Measurements from ENCODE around the gene GRK1. TPM values are rescaled to one million over a fixed set of nuclear protein-coding genes. Genes with fewer than 3 reads are reported as not detected.
"Not testable (repeated sequence)": the region's sequence is repeated elsewhere in the genome, so short reads cannot be mapped to it uniquely, and the experiment has no call there.

Gene GRK1
- total RNA-seq, 4 donors from 2014 or later = not detected

- Histone ChIP-seq H3K27me3 (no peaks in the 10 kb centered on the region), H3K36me3 (no peaks in the 10 kb centered on the region), H3K9me3 (no peaks in the 10 kb centered on the region), H3K27ac (no peak overlapping the region), H3K4me1 (peaks cover 11% of the 10 kb centered on the region), H3K4me3 (peak overlapping the region; percentile 50)
- TF ChIP-seq POLR2A (IDR thresholded peaks at IDR 0.05) = no peak
- TF ChIP-seq, protein P1, sequence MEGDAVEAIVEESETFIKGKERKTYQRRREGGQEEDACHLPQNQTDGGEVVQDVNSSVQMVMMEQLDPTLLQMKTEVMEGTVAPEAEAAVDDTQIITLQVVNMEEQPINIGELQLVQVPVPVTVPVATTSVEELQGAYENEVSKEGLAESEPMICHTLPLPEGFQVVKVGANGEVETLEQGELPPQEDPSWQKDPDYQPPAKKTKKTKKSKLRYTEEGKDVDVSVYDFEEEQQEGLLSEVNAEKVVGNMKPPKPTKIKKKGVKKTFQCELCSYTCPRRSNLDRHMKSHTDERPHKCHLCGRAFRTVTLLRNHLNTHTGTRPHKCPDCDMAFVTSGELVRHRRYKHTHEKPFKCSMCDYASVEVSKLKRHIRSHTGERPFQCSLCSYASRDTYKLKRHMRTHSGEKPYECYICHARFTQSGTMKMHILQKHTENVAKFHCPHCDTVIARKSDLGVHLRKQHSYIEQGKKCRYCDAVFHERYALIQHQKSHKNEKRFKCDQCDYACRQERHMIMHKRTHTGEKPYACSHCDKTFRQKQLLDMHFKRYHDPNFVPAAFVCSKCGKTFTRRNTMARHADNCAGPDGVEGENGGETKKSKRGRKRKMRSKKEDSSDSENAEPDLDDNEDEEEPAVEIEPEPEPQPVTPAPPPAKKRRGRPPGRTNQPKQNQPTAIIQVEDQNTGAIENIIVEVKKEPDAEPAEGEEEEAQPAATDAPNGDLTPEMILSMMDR (IDR thresholded peaks at IDR 0.05) = no peak
- no peak for TF ChIP-seq POLR2AphosphoS5 (IDR thresholded peaks at IDR 0.05)
- no peak for TF ChIP-seq EP300 (IDR thresholded peaks at IDR 0.05)
- 76% methylated on average over 18 of the region's 30 CpGs for WGBS
- peak in 1 of 2 donors; percentile 61 for DNase-seq (ENCODE audit: low spot score in 2 of 2)
Observed at GRCh38 chr13:113724016-113724758, 57.2 kb downstream of the GRK1 start.

DNA sequence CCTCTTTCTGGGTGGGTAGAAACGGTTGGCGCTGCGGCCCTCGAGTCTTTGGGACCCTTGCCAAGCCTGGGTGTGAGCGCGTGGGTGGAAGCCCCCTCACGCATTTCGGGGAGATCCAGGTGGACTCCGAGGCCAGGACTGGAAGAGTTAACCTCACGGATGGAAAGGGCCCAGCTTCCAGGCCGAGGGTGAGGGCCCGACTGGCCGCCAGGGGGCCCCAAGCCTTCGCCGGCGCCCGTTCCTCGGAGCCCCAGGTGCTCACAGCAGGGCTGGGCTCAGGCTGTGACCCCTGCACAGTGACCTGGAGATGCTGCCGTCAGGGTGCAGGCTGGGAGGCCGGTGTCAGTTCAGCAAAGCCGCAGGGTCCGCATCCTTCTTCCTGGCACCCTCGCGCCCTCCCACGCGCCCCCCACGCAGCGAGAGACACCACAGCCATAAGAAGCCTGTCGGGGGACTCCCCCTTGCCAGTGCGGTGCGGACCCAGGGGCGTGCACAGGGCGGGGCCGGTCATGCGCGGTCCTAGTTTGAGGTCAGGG, 57.8 kb downstream of the GRK1 start:
- peaks cover 18% of the 10 kb centered on the region for H3K4me1 ChIP-seq

GRCh38 chr13:113725329-113726105, 58.5 kb downstream of the GRK1 start:
- not testable (repeated sequence) for DNase-seq (ENCODE audit: low spot score in 2 of 2); H3K27ac ChIP-seq; H3K36me3 ChIP-seq; H3K9me3 ChIP-seq
- Histone ChIP-seq H3K27me3 (peaks cover 13% of the 10 kb centered on the region), H3K4me1 (peaks cover 19% of the 10 kb centered on the region), H3K4me3 (peak overlapping the region; percentile 50)
- WGBS = no CpG with 5 or more reads among the region's 75 CpGs

More for the DNA sequence above, 57.8 kb downstream of the GRK1 start:
- H3K9me3 ChIP-seq = no peaks in the 10 kb centered on the region
- WGBS = 7% methylated on average over 6 of the region's 36 CpGs
- TF ChIP-seq POLR2A (IDR thresholded peaks at IDR 0.05) = no peak
- TF ChIP-seq, protein P1 (IDR thresholded peaks at IDR 0.05) = peak; percentile 40 to 78
- peak overlapping the region; percentile 50 for H3K4me3 ChIP-seq
- H3K27ac ChIP-seq = no peak overlapping the region
- peak in 1 of 2 donors; percentile 85 for DNase-seq (ENCODE audit: low spot score in 2 of 2)
- peaks cover 6% of the 10 kb centered on the region for H3K27me3 ChIP-seq
- H3K36me3 ChIP-seq = no peaks in the 10 kb centered on the region

DNA sequence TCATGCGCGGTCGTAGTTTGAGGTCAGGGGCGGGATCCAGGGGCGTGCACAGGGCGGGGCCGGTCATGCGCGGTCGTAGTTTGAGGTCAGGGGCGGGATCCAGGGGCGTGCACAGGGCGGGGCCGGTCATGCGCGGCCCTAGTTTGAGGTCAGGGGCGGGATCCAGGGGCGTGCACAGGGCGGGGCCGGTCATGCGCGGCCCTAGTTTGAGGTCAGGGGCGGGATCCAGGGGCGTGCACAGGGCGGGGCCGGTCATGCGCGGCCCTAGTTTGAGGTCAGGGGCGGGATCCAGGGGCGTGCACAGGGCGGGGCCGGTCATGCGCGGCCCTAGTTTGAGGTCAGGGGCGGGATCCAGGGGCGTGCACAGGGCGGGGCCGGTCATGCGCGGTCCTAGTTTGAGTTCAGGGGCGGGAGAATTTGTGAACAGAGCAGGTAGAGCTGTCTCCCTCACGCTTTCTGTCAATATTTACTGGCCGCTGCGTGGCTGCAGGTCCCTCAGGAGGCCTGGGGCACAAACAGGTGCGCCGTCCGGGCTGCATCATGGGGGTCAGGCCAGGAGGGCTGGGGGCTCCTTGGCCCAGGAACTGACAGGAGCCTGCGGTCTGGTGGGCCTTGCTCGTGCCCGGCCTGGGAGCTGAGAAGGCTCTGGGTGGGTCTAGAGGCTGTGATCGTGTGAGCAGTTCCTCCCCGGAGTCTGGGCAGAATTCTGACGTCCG, 59.2 kb downstream of the GRK1 start:
- H3K36me3 ChIP-seq, H3K9me3 ChIP-seq: not testable (repeated sequence)
- H3K27me3 ChIP-seq = peaks cover 20% of the 10 kb centered on the region
- H3K4me1 ChIP-seq = peaks cover 19% of the 10 kb centered on the region
- DNase-seq (ENCODE audit: low spot score in 2 of 2) = peak in 1 of 2 donors; percentile 64
- WGBS = 37% methylated on average over 12 of the region's 54 CpGs
- H3K27ac ChIP-seq = peak overlapping the region; percentile 24
- H3K4me3 ChIP-seq = peak overlapping the region; percentile 24

DNA sequence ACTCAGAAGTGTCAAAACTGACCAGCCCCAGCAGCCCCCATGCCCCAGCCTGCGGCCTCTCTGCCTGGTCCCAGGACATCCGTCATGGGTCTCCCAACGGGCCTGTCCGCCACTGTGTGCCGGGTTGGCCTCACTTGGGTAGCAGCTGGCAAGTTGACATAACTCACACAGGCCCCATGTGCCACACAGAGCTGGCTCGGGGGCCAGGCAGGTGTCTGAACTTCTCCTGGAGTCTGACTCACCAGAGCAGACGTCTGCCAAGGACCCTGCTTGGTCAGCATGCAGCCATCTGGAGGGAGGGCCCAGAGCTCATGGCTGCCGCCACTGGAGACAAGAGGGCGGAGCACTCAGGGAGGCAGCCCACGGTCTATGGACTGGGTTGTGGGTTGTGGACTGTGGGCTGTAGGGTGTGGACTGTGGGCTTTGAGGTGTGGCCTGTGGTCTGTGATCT, 60.0 kb downstream of the GRK1 start:
- Histone ChIP-seq H3K9me3 (no peaks in the 10 kb centered on the region), H3K36me3 (no peaks in the 10 kb centered on the region), H3K4me1 (peaks cover 19% of the 10 kb centered on the region), H3K27me3 (peaks cover 25% of the 10 kb centered on the region), H3K27ac (no peak overlapping the region), H3K4me3 (no peak overlapping the region)
- WGBS = 67% methylated on average over 9 of the region's 10 CpGs
- DNase-seq (ENCODE audit: low spot score in 2 of 2) = peak in 1 of 2 donors; percentile 67
- TF ChIP-seq, protein P1 (IDR thresholded peaks at IDR 0.05) = no peak
- TF ChIP-seq EP300 (IDR thresholded peaks at IDR 0.05) (no peak), POLR2AphosphoS5 (IDR thresholded peaks at IDR 0.05) (no peak), POLR2A (IDR thresholded peaks at IDR 0.05) (no peak)
